ENCODE results near the gene DNM1L. TPM values are rescaled to one million over a fixed set of nuclear protein-coding genes. Genes with fewer than 3 reads are reported as not detected.

Gene DNM1L
- total and polyA plus RNA-seq, 10 of the 15 experiments (the other 5 are each of a cell fraction or from before 2014, with no cell fraction given): 23.1 to 201 (median 63.9) TPM

GRCh38 chr12:32768518-32768917, 89.4 kb downstream of the DNM1L start:
- ATAC-seq (no peak), DNase-seq (ENCODE audit: low read depth, low spot score) (no peak), FAIRE-seq (no peak)
- Histone ChIP-seq H3K36me3 (ENCODE audit: control insufficient read depth in 2 of 2, insufficient read depth in 2 of 2, low read length in 1 of 2) (no peaks in the 10 kb centered on the region), H3K4me2 (ENCODE audit: control insufficient read depth, insufficient read depth) (no peak overlapping the region), H3K9me3 (replicated peaks; ENCODE audit: control insufficient read depth, insufficient read depth, low read length) (no peaks in the 10 kb centered on the region), H4K20me1 (ENCODE audit: control insufficient read depth, insufficient read depth) (no peaks in the 10 kb centered on the region), H3K27ac (ENCODE audit: control insufficient read depth, insufficient read depth) (no peak overlapping the region), H3K4me1 (ENCODE audit: control insufficient read depth, insufficient read depth, low read length) (no peaks in the 10 kb centered on the region), H3K4me3 (no peak overlapping the region), H2AFZ (ENCODE audit: control insufficient read depth, low read depth, low read length) (no peak overlapping the region), H3K27me3 (replicated peaks in 1 of 2; ENCODE audit: control insufficient read depth in 2 of 2, insufficient read depth in 2 of 2, low read length in 1 of 2) (no peaks in the 10 kb centered on the region), H3K79me2 (ENCODE audit: control insufficient read depth, insufficient read depth, low read length) (no peaks in the 10 kb centered on the region), H3K9ac (ENCODE audit: control insufficient read depth, insufficient read depth, low read length) (no peak overlapping the region)
- SMC1A ChIA-PET (ENCODE audit: uncharacterized antibody, unreplicated experiment): interaction anchor here (5.1 kb wide), 1 partner anchor 12 kb away, joined by 23 read pairs; the partner anchor contains the start of gene YARS2
- WGBS (ENCODE audit: insufficient coverage, insufficient replicate concordance, low lambda C conversion rate, missing lambda C conversion rate): 42% methylated on average over 4 of the region's 4 CpGs
- intact Hi-C loops (cut with micrococcal nuclease; ENCODE audit: unreplicated experiment) (no loop called here), in situ Hi-C loops (cut with MboI) (loop anchor here (25.0 kb wide), 1 partner anchor 1594 kb away; no protein-coding TSS in a partner anchor)
- TF ChIP-seq SMC3 (IDR thresholded peaks at IDR 0.05; ENCODE audit: borderline replicate concordance, low read length): no peak
- TF ChIP-seq PAX5 (IDR thresholded peaks at IDR 0.05; ENCODE audit: borderline replicate concordance, low read depth, low read length): no peak
- no peak for TF ChIP-seq SIX5 (IDR thresholded peaks at IDR 0.05; ENCODE audit: low read depth, low read length, severe bottlenecking)
- TF ChIP-seq CHD1 (IDR thresholded peaks at IDR 0.05; ENCODE audit: low read depth, low read length): no peak
- TF ChIP-seq EGR1 (IDR thresholded peaks at IDR 0.05; ENCODE audit: borderline replicate concordance in 1 of 2, low read depth in 2 of 2, low read length in 2 of 2): no peak
- no peak for TF ChIP-seq ATF3 (IDR thresholded peaks at IDR 0.05; ENCODE audit: borderline replicate concordance, extremely low read depth, low read depth, low read length)
- no peak for TF ChIP-seq ETV6 (conservative IDR thresholded peaks at IDR 0.05 in 1 of 2, IDR thresholded peaks at IDR 0.05 in 1 of 2; ENCODE audit: borderline replicate concordance in 1 of 2, low read depth in 1 of 2)
- no peak for TF ChIP-seq TARDBP (IDR thresholded peaks at IDR 0.05; ENCODE audit: borderline replicate concordance)
- TF ChIP-seq MLLT1 (IDR thresholded peaks at IDR 0.05): no peak
- no peak for TF ChIP-seq YY1 (IDR thresholded peaks at IDR 0.05; ENCODE audit: low read depth, low read length)
- no peak for TF ChIP-seq ZBED1 (IDR thresholded peaks at IDR 0.05; ENCODE audit: borderline replicate concordance)
- no peak for TF ChIP-seq MEF2A (IDR thresholded peaks at IDR 0.05; ENCODE audit: insufficient read depth, low read depth, low read length)
- TF ChIP-seq CBFB (IDR thresholded peaks at IDR 0.05; ENCODE audit: low read depth): no peak
- no peak for TF ChIP-seq KLF5 (IDR thresholded peaks at IDR 0.05; ENCODE audit: partially characterized antibody)
- no peak for TF ChIP-seq BMI1 (IDR thresholded peaks at IDR 0.05; ENCODE audit: borderline replicate concordance)
- no peak for TF ChIP-seq SMAD5 (IDR thresholded peaks at IDR 0.05; ENCODE audit: low read depth)
- CTCF ChIA-PET: no interaction called here
- RAD21 ChIA-PET (ENCODE audit: unreplicated experiment): no interaction called here
- no TSS peak for BruUV-seq (replicated peaks)
- POLR2A ChIA-PET: no interaction called here

Measured in GM12878 (cell line).